ENCODE results near the gene OLFML3.
"Not testable (repeated sequence)": the region's sequence is repeated elsewhere in the genome, so short reads cannot be mapped to it uniquely, and the experiment has no call there.

OLFML3 gene

GRCh38 chr1:114010433-114011184 lies 31.3 kb downstream of the OLFML3 start:
- TF ChIP-seq, protein P1, sequence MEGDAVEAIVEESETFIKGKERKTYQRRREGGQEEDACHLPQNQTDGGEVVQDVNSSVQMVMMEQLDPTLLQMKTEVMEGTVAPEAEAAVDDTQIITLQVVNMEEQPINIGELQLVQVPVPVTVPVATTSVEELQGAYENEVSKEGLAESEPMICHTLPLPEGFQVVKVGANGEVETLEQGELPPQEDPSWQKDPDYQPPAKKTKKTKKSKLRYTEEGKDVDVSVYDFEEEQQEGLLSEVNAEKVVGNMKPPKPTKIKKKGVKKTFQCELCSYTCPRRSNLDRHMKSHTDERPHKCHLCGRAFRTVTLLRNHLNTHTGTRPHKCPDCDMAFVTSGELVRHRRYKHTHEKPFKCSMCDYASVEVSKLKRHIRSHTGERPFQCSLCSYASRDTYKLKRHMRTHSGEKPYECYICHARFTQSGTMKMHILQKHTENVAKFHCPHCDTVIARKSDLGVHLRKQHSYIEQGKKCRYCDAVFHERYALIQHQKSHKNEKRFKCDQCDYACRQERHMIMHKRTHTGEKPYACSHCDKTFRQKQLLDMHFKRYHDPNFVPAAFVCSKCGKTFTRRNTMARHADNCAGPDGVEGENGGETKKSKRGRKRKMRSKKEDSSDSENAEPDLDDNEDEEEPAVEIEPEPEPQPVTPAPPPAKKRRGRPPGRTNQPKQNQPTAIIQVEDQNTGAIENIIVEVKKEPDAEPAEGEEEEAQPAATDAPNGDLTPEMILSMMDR (IDR thresholded peaks at IDR 0.05; ENCODE audit: control insufficient read depth, extremely low read depth, insufficient read depth), result no peak
- DNase-seq (ENCODE audit: low read depth), result no peak
- no peak overlapping the region for H3K4me3 ChIP-seq (ENCODE audit: low read depth, low read length)

GRCh38 chr1:114011796-114012195 lies 32.5 kb downstream of the OLFML3 start:
- DNase-seq (ENCODE audit: low read depth), result no peak
- H3K4me3 ChIP-seq (ENCODE audit: low read depth, low read length), result no peak overlapping the region
- TF ChIP-seq, protein P1 (IDR thresholded peaks at IDR 0.05; ENCODE audit: control insufficient read depth, extremely low read depth, insufficient read depth), result no peak

GRCh38 chr1:114015075-114015474 lies 35.8 kb downstream of the OLFML3 start:
- no peak for DNase-seq (ENCODE audit: low read depth)
- TF ChIP-seq, protein P1 (IDR thresholded peaks at IDR 0.05; ENCODE audit: control insufficient read depth, extremely low read depth, insufficient read depth), result no peak
- no peak overlapping the region for H3K4me3 ChIP-seq (ENCODE audit: low read depth, low read length)

GRCh38 chr1:114019724-114020123 lies 40.5 kb downstream of the OLFML3 start:
- H3K4me3 ChIP-seq (ENCODE audit: low read depth, low read length); DNase-seq (ENCODE audit: low read depth): not testable (repeated sequence)

DNA sequence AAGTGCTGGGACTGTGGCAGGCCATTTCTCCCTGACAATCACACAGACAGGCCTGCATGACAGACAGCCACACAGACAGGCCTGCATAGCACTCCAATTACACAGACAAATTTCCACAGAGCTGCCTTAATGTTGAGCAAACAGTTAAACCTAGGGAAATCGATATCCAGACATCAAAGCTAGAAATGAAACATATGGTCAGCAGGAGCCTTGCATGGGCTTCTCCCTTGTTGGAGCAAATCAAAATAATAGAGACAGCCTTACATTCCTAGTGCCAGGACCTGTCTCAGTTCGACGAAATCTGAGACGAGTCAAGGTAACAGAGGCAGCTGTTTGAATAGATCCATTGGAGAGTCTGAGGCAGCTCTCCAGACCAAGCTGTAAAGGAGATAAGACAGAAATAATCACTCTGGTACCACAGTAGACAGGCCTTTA lies 42.4 kb downstream of the OLFML3 start:
- DNase-seq (ENCODE audit: low read depth), result no peak
- no peak overlapping the region for H3K4me3 ChIP-seq (ENCODE audit: low read depth, low read length)
- TF ChIP-seq, protein P1 (IDR thresholded peaks at IDR 0.05; ENCODE audit: control insufficient read depth, extremely low read depth, insufficient read depth), result no peak

DNA sequence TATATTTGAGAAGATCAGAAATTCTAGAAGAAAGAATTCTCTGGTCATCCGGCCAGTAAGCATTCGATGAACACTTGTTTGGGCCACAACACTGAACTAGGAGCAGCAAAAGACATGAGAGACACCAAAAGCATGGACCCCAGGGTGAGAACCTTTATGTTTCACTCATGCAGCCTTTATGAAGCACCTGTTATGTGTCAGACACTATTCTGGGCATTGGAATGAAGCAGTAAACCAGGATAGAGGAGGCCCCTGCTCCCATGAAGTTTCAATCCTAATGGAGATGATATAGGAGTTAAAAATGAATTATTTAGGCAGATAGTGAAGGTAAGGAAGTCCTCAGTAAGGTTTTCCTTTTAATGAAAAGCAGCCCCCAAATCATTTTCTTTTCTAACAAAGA lies 43.6 kb downstream of the OLFML3 start:
- H3K4me3 ChIP-seq (ENCODE audit: low read depth, low read length), result no peak overlapping the region
- TF ChIP-seq, protein P1 (IDR thresholded peaks at IDR 0.05; ENCODE audit: control insufficient read depth, extremely low read depth, insufficient read depth), result no peak
- DNase-seq (ENCODE audit: low read depth), result no peak

- TF ChIP-seq, protein P1 (IDR thresholded peaks at IDR 0.05; ENCODE audit: control insufficient read depth, extremely low read depth, insufficient read depth), result no peak
- no peak overlapping the region for H3K4me3 ChIP-seq (ENCODE audit: low read depth, low read length)
- no peak for DNase-seq (ENCODE audit: low read depth)
Observed at GRCh38 chr1:114023377-114023776, 44.1 kb downstream of the OLFML3 start.
